HFFc6 (cell line): ENCODE results near the gene BMPR1B. TPM values are rescaled to one million over a fixed set of nuclear protein-coding genes. Genes with fewer than 3 reads are reported as not detected.

Experiments used
- DNase-seq: peaks from one replicate; pipeline ENCODE4 v3.0.0-alpha.2; 2018
- H3K27ac Mint-ChIP-seq: 2 replicates; pipeline ENCODE4 v1.8.0; 2020; ENCODE audit warnings: mild to moderate bottlenecking, mixed read lengths
- H3K27me3 Mint-ChIP-seq: 2 replicates; pipeline ENCODE4 v1.8.0; 2021; ENCODE audit warnings: mild to moderate bottlenecking, moderate library complexity, mixed read lengths; ENCODE audit not compliant: insufficient read depth
- H3K36me3 Mint-ChIP-seq: 2 replicates; pipeline ENCODE4 v1.8.0; 2021; ENCODE audit warnings: low read depth, mixed read lengths
- H3K4me1 Mint-ChIP-seq: 2 replicates; pipeline ENCODE4 v1.8.0; 2020; ENCODE audit warnings: low read depth, mixed read lengths
- H3K4me3 Mint-ChIP-seq: 2 replicates; pipeline ENCODE4 v1.8.0; 2020; ENCODE audit warnings: mild to moderate bottlenecking, moderate library complexity, mixed read lengths
- H3K9me3 Mint-ChIP-seq: 2 replicates; pipeline ENCODE4 v1.8.0; 2020; ENCODE audit warnings: mild to moderate bottlenecking, mixed read lengths
- total RNA-seq, 6 experiments: library from RNA; stranded (reverse); fragmentation: NEBNext Ultra II Directional; extraction: Animal tissue kit (Norgen Biotek cat#: 25700); gene quantifications; 2 replicates in 1 of 6; 3 replicates in 5 of 6; pipeline ENCODE4 v1.2.3, GENCODE V29; 2021
- TF ChIP-seq, protein P1 (sequence below): fragments of 200-600 bp; sonication (generic); IDR thresholded peaks from 2 replicates; pipeline ENCODE4 v1.5.0; 2021; ENCODE audit warnings: antibody characterized with exemption, mild to moderate bottlenecking

Gene BMPR1B
- total RNA-seq, 6 experiments from 2014 or later: not detected

GRCh38 chr4:95004912-95005311 is 247.2 kb downstream of the BMPR1B start:
- H3K36me3 Mint-ChIP-seq: no peaks in the 10 kb centered on the region
- no peak overlapping the region for H3K27ac Mint-ChIP-seq
- no peak for DNase-seq
- H3K27me3 Mint-ChIP-seq: no peaks in the 10 kb centered on the region; the same call in 1 of the 2 replicates
- no peaks in the 10 kb centered on the region for H3K4me1 Mint-ChIP-seq
- no peak overlapping the region for H3K4me3 Mint-ChIP-seq
- H3K9me3 Mint-ChIP-seq: no peaks in the 10 kb centered on the region
- TF ChIP-seq, protein P1, sequence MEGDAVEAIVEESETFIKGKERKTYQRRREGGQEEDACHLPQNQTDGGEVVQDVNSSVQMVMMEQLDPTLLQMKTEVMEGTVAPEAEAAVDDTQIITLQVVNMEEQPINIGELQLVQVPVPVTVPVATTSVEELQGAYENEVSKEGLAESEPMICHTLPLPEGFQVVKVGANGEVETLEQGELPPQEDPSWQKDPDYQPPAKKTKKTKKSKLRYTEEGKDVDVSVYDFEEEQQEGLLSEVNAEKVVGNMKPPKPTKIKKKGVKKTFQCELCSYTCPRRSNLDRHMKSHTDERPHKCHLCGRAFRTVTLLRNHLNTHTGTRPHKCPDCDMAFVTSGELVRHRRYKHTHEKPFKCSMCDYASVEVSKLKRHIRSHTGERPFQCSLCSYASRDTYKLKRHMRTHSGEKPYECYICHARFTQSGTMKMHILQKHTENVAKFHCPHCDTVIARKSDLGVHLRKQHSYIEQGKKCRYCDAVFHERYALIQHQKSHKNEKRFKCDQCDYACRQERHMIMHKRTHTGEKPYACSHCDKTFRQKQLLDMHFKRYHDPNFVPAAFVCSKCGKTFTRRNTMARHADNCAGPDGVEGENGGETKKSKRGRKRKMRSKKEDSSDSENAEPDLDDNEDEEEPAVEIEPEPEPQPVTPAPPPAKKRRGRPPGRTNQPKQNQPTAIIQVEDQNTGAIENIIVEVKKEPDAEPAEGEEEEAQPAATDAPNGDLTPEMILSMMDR: no peak

DNA sequence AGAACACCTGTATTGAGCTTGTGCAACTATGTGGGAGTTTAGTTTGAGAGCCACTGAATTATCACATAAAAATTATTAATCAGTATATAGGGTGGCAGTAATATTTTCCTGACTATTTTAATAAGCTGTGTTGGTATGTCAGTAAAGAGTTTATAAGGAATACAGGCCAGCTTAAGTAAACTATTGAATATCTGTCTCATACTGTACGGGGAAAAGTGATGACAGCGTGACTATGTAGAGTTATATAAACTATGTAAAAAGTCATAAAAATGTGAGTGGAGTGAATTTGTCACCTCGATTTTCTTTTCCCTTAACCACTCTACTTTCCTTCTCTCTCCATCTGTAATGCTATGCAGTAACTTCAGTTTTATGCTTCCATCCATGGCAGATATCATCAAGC is 250.2 kb downstream of the BMPR1B start:
- Mint-ChIP-seq H3K4me1 (no peaks in the 10 kb centered on the region), H3K4me3 (no peak overlapping the region), H3K9me3 (no peaks in the 10 kb centered on the region), H3K27me3 (peaks cover 4% of the 10 kb centered on the region), H3K27ac (no peak overlapping the region), H3K36me3 (no peaks in the 10 kb centered on the region)
- TF ChIP-seq, protein P1: no peak
- no peak for DNase-seq

DNA sequence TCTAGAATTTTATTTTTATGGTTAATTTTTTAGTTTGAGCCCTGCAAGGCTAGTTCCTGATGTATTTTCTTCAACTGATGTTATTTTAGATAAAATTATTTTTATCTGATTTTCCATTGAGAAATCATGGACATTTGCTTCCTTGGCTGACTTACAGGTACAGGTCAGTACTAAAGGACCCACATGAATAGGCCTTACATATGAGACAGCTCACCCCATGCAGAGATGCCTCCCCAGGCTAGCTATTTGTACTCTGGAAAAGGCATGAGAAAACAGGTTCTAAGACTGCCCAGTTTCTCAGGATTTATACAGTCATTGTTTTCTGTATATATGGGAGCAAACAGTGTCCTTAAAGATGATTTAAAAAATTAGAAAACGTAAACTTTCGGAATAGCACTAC is 255.5 kb downstream of the BMPR1B start:
- Mint-ChIP-seq H3K27me3 (peaks cover 4% of the 10 kb centered on the region), H3K36me3 (no peaks in the 10 kb centered on the region), H3K27ac (no peak overlapping the region), H3K4me3 (no peak overlapping the region), H3K4me1 (no peaks in the 10 kb centered on the region), H3K9me3 (no peaks in the 10 kb centered on the region)
- TF ChIP-seq, protein P1: no peak
- no peak for DNase-seq

DNA sequence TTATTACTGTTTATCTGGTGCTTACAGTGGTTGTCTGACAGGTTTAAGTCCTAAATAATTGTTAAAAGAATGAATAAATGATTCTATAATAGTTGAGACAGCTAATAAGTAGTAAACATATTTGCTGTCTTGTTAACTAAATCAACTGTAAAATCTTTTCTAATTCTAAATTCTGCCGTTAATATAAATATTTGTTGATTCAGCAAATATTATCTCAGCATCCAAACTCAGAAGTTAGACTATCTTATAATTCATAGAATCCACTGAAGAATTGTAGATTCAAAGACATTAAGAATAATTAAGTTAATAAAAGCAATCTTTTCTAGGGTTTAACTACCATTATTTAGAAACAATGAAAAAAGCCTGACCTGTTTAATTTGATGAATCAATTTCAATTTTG is 256.3 kb downstream of the BMPR1B start:
- Mint-ChIP-seq H3K9me3 (no peaks in the 10 kb centered on the region), H3K27me3 (peaks cover 4% of the 10 kb centered on the region), H3K4me1 (no peaks in the 10 kb centered on the region), H3K4me3 (no peak overlapping the region), H3K36me3 (no peaks in the 10 kb centered on the region), H3K27ac (no peak overlapping the region)
- TF ChIP-seq, protein P1: no peak
- no peak for DNase-seq

GRCh38 chr4:95017305-95018064 is 259.7 kb downstream of the BMPR1B start:
- no peak overlapping the region for H3K27ac Mint-ChIP-seq
- TF ChIP-seq, protein P1: no peak
- no peaks in the 10 kb centered on the region for H3K4me1 Mint-ChIP-seq
- no peaks in the 10 kb centered on the region; the same call in 1 of the 2 replicates for H3K27me3 Mint-ChIP-seq
- no peak overlapping the region for H3K4me3 Mint-ChIP-seq
- no peaks in the 10 kb centered on the region for H3K36me3 Mint-ChIP-seq
- H3K9me3 Mint-ChIP-seq: no peaks in the 10 kb centered on the region
- no peak for DNase-seq
